Measurements from ENCODE around the gene PCGF3.

DNA sequence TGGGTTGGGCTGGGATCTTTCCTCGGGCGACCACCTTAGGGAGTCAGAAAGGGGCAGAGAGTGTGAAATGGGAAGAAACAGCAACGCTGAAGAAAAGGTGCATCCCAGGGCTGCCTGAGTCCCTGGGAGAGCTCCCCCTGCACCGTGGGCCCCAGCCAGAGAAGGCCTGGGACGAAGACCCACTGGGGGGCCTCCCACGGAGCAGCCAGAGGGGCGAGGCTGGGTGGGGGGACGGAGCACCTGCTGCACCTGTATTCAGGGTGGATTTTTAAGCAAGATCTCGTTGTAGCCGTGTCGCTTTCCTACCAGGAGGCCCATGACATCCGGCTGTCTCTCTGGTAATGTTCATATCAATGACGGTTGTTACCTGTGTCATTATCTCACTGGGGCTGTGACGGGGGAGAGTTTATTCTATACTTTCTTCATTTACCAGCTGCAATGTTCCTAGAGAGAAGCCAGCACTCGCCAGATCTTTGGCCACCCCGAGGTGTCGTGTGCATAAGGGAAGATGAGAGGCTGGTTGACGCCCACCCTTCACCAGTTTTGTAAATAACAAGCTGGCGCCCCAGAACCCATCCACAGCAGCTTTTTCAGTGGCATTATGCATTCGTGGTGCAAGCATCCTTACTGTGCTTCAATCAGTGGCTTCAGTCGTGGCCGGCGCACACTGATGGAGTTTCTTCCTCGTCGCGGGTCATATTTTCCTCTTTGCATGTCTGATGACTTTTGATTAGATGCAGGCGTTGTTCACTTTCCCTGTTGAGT lies 5.6 kb upstream of the PCGF3 start:
- no peak for TF ChIP-seq ZNF274 (IDR thresholded peaks at IDR 0.05; ENCODE audit: low read length)
- no peak for TF ChIP-seq ZNF274 (tag by site-specific recombination; IDR thresholded peaks at IDR 0.05; ENCODE audit: borderline replicate concordance)
- TF ChIP-seq, protein P1, sequence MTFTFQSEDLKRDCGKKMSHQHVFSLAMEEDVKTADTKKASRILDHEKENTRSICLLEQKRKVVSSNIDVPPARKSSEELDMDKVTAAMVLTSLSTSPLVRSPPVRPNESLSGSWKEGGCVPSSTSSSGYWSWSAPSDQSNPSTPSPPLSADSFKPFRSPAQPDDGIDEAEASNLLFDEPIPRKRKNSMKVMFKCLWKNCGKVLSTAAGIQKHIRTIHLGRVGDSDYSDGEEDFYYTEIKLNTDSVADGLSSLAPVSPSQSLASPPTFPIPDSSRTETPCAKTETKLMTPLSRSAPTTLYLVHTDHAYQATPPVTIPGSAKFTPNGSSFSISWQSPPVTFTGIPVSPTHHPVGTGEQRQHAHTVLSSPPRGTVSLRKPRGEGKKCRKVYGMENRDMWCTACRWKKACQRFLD (tag by site-specific recombination; IDR thresholded peaks at IDR 0.05), result no peak
- TF ChIP-seq, protein P2, sequence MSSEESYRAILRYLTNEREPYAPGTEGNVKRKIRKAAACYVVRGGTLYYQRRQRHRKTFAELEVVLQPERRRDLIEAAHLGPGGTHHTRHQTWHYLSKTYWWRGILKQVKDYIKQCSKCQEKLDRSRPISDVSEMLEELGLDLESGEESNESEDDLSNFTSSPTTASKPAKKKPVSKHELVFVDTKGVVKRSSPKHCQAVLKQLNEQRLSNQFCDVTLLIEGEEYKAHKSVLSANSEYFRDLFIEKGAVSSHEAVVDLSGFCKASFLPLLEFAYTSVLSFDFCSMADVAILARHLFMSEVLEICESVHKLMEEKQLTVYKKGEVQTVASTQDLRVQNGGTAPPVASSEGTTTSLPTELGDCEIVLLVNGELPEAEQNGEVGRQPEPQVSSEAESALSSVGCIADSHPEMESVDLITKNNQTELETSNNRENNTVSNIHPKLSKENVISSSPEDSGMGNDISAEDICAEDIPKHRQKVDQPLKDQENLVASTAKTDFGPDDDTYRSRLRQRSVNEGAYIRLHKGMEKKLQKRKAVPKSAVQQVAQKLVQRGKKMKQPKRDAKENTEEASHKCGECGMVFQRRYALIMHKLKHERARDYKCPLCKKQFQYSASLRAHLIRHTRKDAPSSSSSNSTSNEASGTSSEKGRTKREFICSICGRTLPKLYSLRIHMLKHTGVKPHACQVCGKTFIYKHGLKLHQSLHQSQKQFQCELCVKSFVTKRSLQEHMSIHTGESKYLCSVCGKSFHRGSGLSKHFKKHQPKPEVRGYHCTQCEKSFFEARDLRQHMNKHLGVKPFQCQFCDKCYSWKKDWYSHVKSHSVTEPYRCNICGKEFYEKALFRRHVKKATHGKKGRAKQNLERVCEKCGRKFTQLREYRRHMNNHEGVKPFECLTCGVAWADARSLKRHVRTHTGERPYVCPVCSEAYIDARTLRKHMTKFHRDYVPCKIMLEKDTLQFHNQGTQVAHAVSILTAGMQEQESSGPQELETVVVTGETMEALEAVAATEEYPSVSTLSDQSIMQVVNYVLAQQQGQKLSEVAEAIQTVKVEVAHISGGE (tag by site-specific recombination; conservative IDR thresholded peaks at IDR 0.05; ENCODE audit: low read depth), result no peak
- no peak for TF ChIP-seq ZNF114 (tag by site-specific recombination; IDR thresholded peaks at IDR 0.05)
- TF ChIP-seq ZBTB6 (tag by site-specific recombination; IDR thresholded peaks at IDR 0.05), result no peak
- TF ChIP-seq CTCF (tag by site-specific recombination; IDR thresholded peaks at IDR 0.05), result no peak
- TF ChIP-seq REST (tag by site-specific recombination; IDR thresholded peaks at IDR 0.05), result no peak
- no peak for TF ChIP-seq TSHZ1 (tag by site-specific recombination; IDR thresholded peaks at IDR 0.05; ENCODE audit: borderline replicate concordance)
- TF ChIP-seq ZNF133 (tag by site-specific recombination; IDR thresholded peaks at IDR 0.05), result no peak
- no peak for TF ChIP-seq ZBTB21 (tag by site-specific recombination; IDR thresholded peaks at IDR 0.05)
- TF ChIP-seq ZSCAN30 (tag by site-specific recombination; IDR thresholded peaks at IDR 0.05), result no peak
